ENCODE data around the gene GTPBP1. TPM values are rescaled to one million over a fixed set of nuclear protein-coding genes. Genes with fewer than 3 reads are reported as not detected.

The GTPBP1 gene
- total RNA-seq, 4 donors from 2014 or later: 27.7 to 124 (median 36.0) TPM

- Histone ChIP-seq H3K27ac (peak overlapping the region; percentile 95 to 97 (median 96)), H3K9me3 (no peaks in the 10 kb centered on the region), H3K27me3 (no peaks in the 10 kb centered on the region), H3K36me3 (peaks cover 0 to 7% of the 10 kb centered on the region in 2 donors), H3K4me3 (peak overlapping the region; percentile 72 to 92 (median 78)), H3K4me1 (peaks cover 42 to 46% of the 10 kb centered on the region in 2 donors)
- DNase-seq (no peak), ATAC-seq (peak; percentile 12 to 18)
- in situ Hi-C loops (cut with MboI; ENCODE audit: low sequenced_read_pairs in 4 of 4) (no loop called here), intact Hi-C loops (cut with DNase I; ENCODE audit: low total_unique reads) (loop anchor here (1.0 to 10.0 kb wide), 4 partner anchors 55 to 636 kb away; partner anchors contain the start of gene SUN2)
- TF ChIP-seq POLR2A (IDR thresholded peaks at IDR 0.05): no peak
- TF ChIP-seq CTCF (IDR thresholded peaks at IDR 0.05 in 4 of 5, conservative IDR thresholded peaks at IDR 0.05 in 1 of 5): no peak
Measured at GRCh38 chr22:38700270-38700788, 5.4 kb upstream of the GTPBP1 start.

GRCh38 chr22:38700789-38701628 lies 4.7 kb upstream of the GTPBP1 start, which contains the start of gene JOSD1:
Gene JOSD1, minus strand, starts transcription at chr22:38700943. Its CDS starts 956 bp downstream, at chr22:38699987.
- intact Hi-C loops (cut with DNase I; ENCODE audit: low total_unique reads): loop anchor here (1.0 to 10.0 kb wide), 4 partner anchors 54 to 636 kb away; partner anchors contain the start of gene SUN2
- Histone ChIP-seq H3K4me1 (peaks cover 42 to 46% of the 10 kb centered on the region in 2 donors), H3K9me3 (no peaks in the 10 kb centered on the region), H3K27ac (peak within 1 kb of the TSS; percentile 95 to 97 (median 96)), H3K4me3 (peak within 1 kb of the TSS; percentile 76 to 92 (median 80)), H3K27me3 (no peaks in the 10 kb centered on the region), H3K36me3 (peaks cover 0 to 7% of the 10 kb centered on the region in 2 donors)
- DNase-seq (peak; percentile 87 to 90), ATAC-seq (peak; percentile 57 to 59)
- TF ChIP-seq POLR2A (IDR thresholded peaks at IDR 0.05): peak; percentile 100
- peak in 2 of 5 experiments; percentile 41 to 50 for TF ChIP-seq CTCF (IDR thresholded peaks at IDR 0.05 in 4 of 5, conservative IDR thresholded peaks at IDR 0.05 in 1 of 5)
- in situ Hi-C loops (cut with MboI; ENCODE audit: low sequenced_read_pairs in 4 of 4): no loop called here

- H3K4me3 ChIP-seq: peak overlapping the region; percentile 31 to 56 (median 50)
- no peaks in the 10 kb centered on the region for H3K27me3 ChIP-seq
- H3K36me3 ChIP-seq: no peaks in the 10 kb centered on the region
- peak overlapping the region; percentile 82 to 90 (median 90) for H3K27ac ChIP-seq
- no peak for DNase-seq
- no peak for ATAC-seq
- no peak for TF ChIP-seq CTCF (IDR thresholded peaks at IDR 0.05 in 4 of 5, conservative IDR thresholded peaks at IDR 0.05 in 1 of 5)
- TF ChIP-seq POLR2A (IDR thresholded peaks at IDR 0.05): no peak
- intact Hi-C loops (cut with DNase I; ENCODE audit: low total_unique reads) (loop anchor here (5.0 to 10.0 kb wide), 5 partner anchors 168 to 640 kb away; partner anchors contain the start of genes CBX6 and CSNK1E), in situ Hi-C loops (cut with MboI; ENCODE audit: low sequenced_read_pairs in 4 of 4) (no loop called here)
- H3K4me1 ChIP-seq: peaks cover 35 to 37% of the 10 kb centered on the region in 2 donors
- H3K9me3 ChIP-seq: no peaks in the 10 kb centered on the region
Measured at GRCh38 chr22:38704654-38705234, 1.0 kb upstream of the GTPBP1 start.

GRCh38 chr22:38706101-38706900 lies 557 bp downstream of the GTPBP1 start:
- peak; percentile 1 to 4 for ATAC-seq
- Histone ChIP-seq H3K9me3 (no peaks in the 10 kb centered on the region), H3K27ac (peak overlapping the region; percentile 92 to 100 (median 97)), H3K36me3 (peaks cover 0 to 9% of the 10 kb centered on the region in 2 donors), H3K4me1 (peaks cover 34% of the 10 kb centered on the region in 2 donors), H3K27me3 (no peaks in the 10 kb centered on the region), H3K4me3 (peak overlapping the region; percentile 75 to 100 (median 90))
- DNase-seq: peak in 1 of 2 donors; percentile 39
- intact Hi-C loops (cut with DNase I; ENCODE audit: low total_unique reads) (loop anchor here (5.0 to 10.0 kb wide), 4 partner anchors 166 to 642 kb away; partner anchors contain the start of genes CBX6 and CSNK1E), in situ Hi-C loops (cut with MboI; ENCODE audit: low sequenced_read_pairs in 4 of 4) (no loop called here)
- TF ChIP-seq POLR2A (IDR thresholded peaks at IDR 0.05) (no peak), CTCF (IDR thresholded peaks at IDR 0.05 in 4 of 5, conservative IDR thresholded peaks at IDR 0.05 in 1 of 5) (no peak)

Measured in gastrocnemius medialis (tissue), 4 donors.